ENCODE measurements around the gene COQ3.

COQ3 gene

GRCh38 chr6:99331531-99331930, 62.5 kb downstream of the COQ3 start:
- no peak for DNase-seq (ENCODE audit: low read depth)

GRCh38 chr6:99330159-99330558, 63.8 kb downstream of the COQ3 start:
- DNase-seq (ENCODE audit: low read depth), result peak; percentile 78

GRCh38 chr6:99324996-99325395, 69.0 kb downstream of the COQ3 start:
- DNase-seq (ENCODE audit: low read depth), result no peak
